ENCODE measurements around the gene MSI2.

The MSI2 gene

DNA sequence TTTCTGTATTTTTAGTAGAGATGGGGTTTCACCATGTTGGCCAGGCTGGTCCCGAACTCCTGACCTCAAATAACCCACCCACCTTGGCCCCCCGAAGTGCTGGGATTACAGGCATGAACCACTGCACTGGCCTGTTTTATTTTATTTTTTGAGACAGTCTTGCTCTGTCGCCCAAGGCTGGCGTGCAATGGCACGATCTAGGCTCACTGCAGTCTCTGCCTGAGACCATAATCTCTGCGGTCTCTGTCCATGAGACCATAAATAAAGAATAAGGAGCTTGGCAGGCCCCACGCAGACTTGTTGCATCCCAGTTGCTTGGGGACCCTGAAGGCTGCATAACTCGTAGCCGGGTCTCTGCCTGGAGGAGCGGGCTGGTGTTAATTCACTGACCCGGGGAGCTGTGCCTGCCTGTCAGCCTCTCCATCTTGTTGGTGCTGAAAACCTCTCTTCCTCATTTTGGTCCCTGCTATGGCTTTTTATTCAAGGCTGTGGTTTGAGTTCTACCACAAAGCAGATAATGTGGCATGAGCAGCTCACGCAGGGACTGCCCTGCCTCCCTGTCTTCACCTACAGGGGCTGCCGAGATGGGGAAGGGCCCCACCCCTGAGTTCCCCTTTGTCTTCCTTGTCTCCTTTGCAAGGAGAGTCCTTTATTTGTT is 82.1 kb downstream of the MSI2 start:
- H3K4me3 ChIP-seq (ENCODE audit: low read depth, low read length) = no peak overlapping the region

DNA sequence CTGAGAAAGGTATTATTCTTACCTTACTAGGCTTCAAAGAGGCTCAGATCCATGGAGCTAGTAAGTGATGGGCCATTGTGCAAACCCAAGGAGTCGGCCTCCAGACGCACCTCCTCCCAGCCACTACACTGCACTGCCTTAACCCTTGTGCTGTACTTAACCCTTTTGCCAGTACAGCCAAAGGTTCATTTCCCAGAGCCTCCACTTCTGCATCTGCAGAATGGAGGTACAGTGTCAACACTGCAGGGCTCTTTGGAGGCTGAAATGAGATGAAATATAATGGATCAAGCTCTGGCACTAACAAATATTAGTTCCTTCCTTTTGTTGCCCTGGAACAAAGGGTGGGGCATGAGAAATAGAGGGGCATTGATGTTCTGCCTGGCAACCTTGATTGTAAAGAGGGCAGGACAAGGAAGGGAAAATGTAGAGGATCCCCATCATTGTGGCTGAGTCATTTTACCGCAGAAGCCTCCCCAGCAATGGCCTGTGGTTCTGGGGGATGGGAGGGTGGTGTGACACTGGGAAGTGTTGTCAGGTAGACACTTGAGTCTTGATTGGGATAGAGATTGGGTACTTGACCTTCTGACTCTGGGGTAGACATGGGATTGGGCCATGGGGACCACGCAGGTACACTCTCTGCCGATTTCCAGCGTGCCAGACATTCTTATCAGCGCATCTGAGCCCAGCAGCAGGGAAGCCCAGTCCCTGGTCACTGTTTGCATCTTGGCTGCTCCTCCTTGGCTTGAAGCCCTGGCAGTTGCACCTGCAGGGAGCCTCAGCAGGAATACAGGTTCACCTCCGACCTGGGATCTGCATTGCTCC is 84.0 kb downstream of the MSI2 start:
- H3K4me3 ChIP-seq (ENCODE audit: low read depth, low read length) = no peak overlapping the region

DNA sequence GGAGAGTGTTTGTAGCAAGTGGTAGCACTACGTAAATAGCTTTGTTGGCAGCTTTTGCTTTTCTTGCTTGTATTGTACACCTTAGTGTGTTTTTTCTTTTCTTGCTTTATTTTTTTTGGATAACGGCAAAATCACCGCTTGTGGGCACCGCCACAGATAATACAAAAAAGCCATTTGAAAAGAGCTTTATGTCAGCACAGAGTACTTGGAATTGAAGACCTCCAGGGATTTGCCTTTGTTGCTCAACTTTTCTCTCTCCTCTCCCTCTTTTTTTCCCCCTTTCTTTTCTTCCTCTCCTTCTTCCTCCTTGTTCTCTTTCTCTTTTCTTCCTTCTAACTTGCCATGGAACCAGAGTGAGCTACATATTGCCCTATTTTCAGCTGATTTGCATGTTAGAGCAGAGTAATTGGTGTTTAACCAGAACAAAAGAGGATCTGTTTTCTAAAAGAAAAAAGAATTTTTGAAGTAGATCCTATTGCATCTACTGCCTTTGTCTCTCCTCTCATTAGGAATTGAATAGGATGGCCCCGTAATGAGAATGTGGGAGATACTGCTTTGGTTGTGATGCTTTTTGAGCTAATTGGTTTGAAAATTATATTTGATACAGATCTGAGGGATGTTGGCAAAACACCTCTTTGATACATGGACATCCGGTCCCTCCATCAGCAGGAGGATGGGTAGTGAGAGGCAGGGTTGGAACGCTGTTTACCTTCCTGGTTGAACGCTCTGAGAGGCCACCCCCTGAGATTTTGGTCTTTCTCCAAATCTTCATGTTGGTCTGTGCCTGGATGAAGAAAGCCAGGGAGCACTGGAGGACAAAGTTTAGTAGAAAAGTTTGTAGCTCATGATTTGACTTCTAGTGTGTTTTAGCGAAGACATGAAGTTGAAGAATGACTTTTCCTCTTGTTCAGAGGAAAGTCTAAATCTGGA is 85.6 kb downstream of the MSI2 start:
- H3K4me3 ChIP-seq (ENCODE audit: low read depth, low read length) = no peak overlapping the region

- no peak overlapping the region for H3K4me3 ChIP-seq (ENCODE audit: low read depth, low read length)
These were observed 86.8 kb downstream of the MSI2 start for GRCh38 chr17:57342963-57343589.

DNA sequence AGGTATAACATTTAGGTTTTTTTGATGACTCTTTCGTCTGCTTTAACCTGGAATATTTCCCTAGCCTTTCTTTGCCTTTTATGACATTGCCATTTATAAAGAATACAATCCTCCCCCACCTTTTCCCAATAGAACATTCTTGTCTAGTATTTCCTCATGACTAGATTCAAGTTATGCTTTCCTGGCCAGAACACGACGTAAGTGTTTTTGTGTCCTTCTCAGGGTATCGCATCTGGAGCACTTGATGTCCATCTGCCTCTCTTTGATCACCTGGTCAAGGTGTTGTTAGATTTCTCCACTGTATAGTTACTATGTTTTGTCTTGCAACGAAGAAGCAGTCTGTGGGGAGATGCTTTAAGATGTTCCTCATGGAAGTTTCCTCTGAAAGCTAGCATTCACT is 87.4 kb downstream of the MSI2 start:
- H3K4me3 ChIP-seq (ENCODE audit: low read depth, low read length) = no peak overlapping the region

DNA sequence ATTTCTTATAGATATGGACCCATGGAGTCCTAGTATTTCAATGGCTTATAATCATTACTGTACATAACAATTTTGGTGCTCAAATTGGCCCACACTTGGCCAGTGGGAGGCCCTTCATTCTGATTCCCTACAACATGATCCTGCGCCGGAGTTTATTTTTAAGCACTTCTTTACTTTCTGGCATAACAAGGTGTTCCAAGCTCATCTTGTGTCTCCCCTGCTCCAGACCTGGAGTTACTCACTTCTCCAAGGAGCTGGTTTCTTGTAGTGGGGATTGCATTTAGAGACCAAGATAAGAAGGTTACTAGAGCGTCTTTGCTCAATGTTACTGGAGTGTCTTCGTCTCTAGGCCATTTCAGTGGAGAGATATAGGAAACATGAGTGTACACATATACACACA is 87.9 kb downstream of the MSI2 start:
- H3K4me3 ChIP-seq (ENCODE audit: low read depth, low read length) = no peak overlapping the region

DNA sequence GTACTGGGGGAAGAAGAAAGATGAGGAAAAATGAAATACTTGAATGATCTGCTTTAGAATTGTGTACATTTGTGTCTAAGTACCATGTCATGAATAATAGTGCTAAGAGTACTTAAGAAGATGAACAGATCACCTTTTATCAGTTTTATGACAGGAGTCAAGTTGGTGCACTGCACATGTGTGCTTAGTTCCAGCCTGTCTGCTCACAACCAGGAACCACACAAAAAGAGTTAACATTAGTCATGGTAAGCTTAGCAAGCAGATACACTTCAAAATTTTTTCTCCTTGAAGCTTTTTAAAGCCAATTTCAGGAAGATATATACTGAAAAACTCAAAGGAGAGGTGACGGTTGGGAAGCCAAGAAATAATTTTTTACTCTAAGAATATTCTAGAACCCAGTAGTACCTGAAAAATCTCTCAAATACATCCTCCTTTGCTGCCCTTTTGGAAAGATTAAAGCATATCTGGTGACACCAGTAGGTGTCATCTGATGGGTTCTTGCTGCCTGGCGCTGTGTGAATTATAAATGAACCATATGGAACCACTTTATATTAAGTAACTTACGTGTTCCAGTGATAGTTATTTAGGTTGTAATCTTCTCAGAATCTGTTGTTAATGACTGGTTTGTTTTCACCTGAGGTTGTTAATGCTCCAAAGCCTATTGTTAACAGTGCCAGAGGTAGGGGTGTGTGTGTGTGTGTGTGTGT is 93.4 kb downstream of the MSI2 start:
- no peak overlapping the region for H3K4me3 ChIP-seq (ENCODE audit: low read depth, low read length)

DNA sequence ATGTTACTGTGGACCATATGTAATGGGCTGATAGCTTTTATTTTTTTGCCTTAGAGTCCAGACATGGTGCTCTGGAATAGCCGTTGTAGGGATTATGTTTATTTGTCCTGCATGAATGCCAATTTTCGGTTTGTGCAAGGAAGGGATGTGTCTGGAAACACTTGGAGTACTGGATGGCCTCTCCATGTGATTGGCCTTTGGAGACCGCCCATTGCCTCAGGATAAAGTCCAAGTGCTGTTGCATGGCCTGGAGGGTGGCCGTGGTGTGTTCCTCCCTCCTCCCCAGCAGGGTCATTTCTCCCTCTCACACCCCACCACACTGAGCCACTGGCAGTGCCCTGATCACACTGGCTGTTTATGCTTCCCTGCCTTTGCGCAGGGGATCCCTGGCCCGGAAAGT is 93.9 kb downstream of the MSI2 start:
- no peak overlapping the region for H3K4me3 ChIP-seq (ENCODE audit: low read depth, low read length)

- no peak overlapping the region for H3K4me3 ChIP-seq (ENCODE audit: low read depth, low read length)
These were observed 96.4 kb downstream of the MSI2 start for GRCh38 chr17:57352665-57353175.

- H3K4me3 ChIP-seq (ENCODE audit: low read depth, low read length) = no peak overlapping the region
These were observed 98.3 kb downstream of the MSI2 start for GRCh38 chr17:57354673-57355072.

GRCh38 chr17:57355090-57355859 is 99.0 kb downstream of the MSI2 start:
- H3K4me3 ChIP-seq (ENCODE audit: low read depth, low read length) = no peak overlapping the region

- H3K4me3 ChIP-seq (ENCODE audit: low read depth, low read length) = no peak overlapping the region
These were observed 99.9 kb downstream of the MSI2 start for GRCh38 chr17:57356153-57356718.

GRCh38 chr17:57356719-57357391 is 100.5 kb downstream of the MSI2 start:
- H3K4me3 ChIP-seq (ENCODE audit: low read depth, low read length) = no peak overlapping the region

- no peak overlapping the region for H3K4me3 ChIP-seq (ENCODE audit: low read depth, low read length)
These were observed 101.1 kb downstream of the MSI2 start for GRCh38 chr17:57357392-57357784.

- H3K4me3 ChIP-seq (ENCODE audit: low read depth, low read length) = no peak overlapping the region
These were observed 101.6 kb downstream of the MSI2 start for GRCh38 chr17:57357830-57358430.

DNA sequence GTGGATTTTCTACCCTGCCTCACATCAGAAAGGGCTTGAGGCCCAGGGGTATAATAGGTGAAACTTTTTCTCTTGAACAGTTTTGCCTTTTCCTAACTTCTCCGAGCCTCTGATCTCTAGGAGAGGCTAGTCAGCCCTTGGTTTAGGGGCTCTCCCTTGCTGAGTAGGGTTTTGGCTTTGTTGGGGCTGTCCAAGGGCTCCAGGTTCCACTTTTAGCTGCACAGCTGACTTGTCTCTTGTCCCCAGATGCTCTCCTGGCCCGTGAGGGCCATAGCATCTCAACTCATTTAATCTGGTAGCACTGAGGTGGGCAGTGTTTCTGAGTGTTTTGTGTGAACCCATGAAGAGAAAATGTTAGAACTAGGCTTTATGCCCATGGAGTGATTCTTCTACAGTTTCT is 103.9 kb downstream of the MSI2 start:
- H3K4me3 ChIP-seq (ENCODE audit: low read depth, low read length) = no peak overlapping the region

GRCh38 chr17:57362797-57363556 is 106.7 kb downstream of the MSI2 start:
- H3K4me3 ChIP-seq (ENCODE audit: low read depth, low read length) = no peak overlapping the region
